Testis (tissue), 3 donors: Measurements from ENCODE around the gene HK1. TPM values are rescaled to one million over a fixed set of nuclear protein-coding genes. Genes with fewer than 3 reads are reported as not detected.

Experiments used
- DNase-seq: peaks from one replicate; pipeline ENCODE4 v3.0.0-alpha.2; 2019
- H3K27ac ChIP-seq, 2 donors: fragments of 200-600 bp; sonication (generic); one replicate each; pipeline ENCODE4 v1.5.1; 2019
- H3K27me3 ChIP-seq: fragments of 200-600 bp; sonication (generic); one replicate; pipeline ENCODE4 v1.5.1; 2019
- H3K36me3 ChIP-seq: fragments of 200-600 bp; sonication (generic); one replicate; pipeline ENCODE4 v1.5.1; 2017; ENCODE audit warnings: low read depth; ENCODE audit errors: missing control alignments
- H3K4me1 ChIP-seq: fragments of 200-600 bp; sonication (generic); one replicate; pipeline ENCODE4 v1.5.1; 2019
- H3K4me3 ChIP-seq, 2 donors: fragments of 200-600 bp; sonication (generic); one replicate each; pipeline ENCODE4 v1.5.1; 2017 to 2019
- H3K9me3 ChIP-seq: fragments of 200-600 bp; sonication (generic); one replicate; pipeline ENCODE4 v1.5.1; 2017
- CTCF ChIP-seq, 3 experiments: fragments of 450-650 bp in 2 of 3; fragments of 200-600 bp in 1 of 3; sonication (generic) in 1 of 3; IDR thresholded peaks; one replicate each; pipeline ENCODE4 v1.5.1; 2016 to 2019; ENCODE audit warnings: antibody characterized with exemption in 3 of 3, mild to moderate bottlenecking in 2 of 3, moderate library complexity in 1 of 3
- POLR2A ChIP-seq: fragments of 450-650 bp; IDR thresholded peaks from one replicate; pipeline ENCODE4 v1.6.1; 2017; ENCODE audit warnings: antibody characterized with exemption, mild to moderate bottlenecking, moderate library complexity
- WGBS, 2 donors: methylation state at CpG; one replicate each; pipeline ENCODE4 v1.1.5; 2018; 5-methylcytosine and 5-hydroxymethylcytosine counted together
- intact Hi-C: fragments of 100-400 bp; cut with DNase I; formaldehyde crosslinking; loops from one replicate; pipeline ENCODE4 v1.15.1; 2023; ENCODE audit warnings: low total_unique reads
- polyA plus RNA-seq: library from polyadenylated mRNA; stranded (reverse); fragments of 350-450 nt; fragmentation: Illumina TruSeq; extraction: RNeasy Lipid Tissue Mini Kit (QIAGEN cat#74804); gene quantifications from one replicate; pipeline ENCODE4 v1.2.3, GENCODE V29; 2014; ENCODE audit warnings: low read depth, low replicate concordance; ENCODE audit not compliant: insufficient read depth
- total RNA-seq, 2 donors: library from RNA; depleted of rRNA; stranded (reverse); fragments of >200 nt; gene quantifications; one replicate each; pipeline ENCODE4 v1.2.3, GENCODE V29; 2016

The HK1 gene
- total and polyA plus RNA-seq, 3 donors from 2014 or later = 62.3 to 179 (median 143) TPM

DNA sequence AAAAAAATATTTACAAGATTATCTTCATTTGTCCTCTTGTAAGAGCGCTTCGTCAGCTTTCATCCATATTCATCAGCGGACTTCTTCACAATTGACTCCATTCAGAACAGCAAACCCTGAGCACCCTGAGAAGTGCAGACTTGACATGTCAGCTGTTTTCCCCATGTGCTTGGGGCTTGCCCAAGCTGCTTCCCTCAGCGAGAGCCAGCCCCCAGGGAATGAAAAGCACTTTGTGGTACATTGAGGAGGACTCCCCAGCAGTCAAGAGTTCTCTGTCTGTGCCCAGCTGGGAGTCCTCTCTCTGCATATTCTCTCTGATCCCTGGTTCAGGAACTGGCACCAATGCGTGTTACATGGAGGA is 35.5 kb upstream of the HK1 start:
- H3K9me3 ChIP-seq = no peaks in the 10 kb centered on the region
- no peak overlapping the region for H3K4me3 ChIP-seq
- no peaks in the 10 kb centered on the region for H3K36me3 ChIP-seq
- no peaks in the 10 kb centered on the region for H3K27me3 ChIP-seq
- 80 to 83% methylated on average over 5 of the region's 5 CpGs for WGBS, 2 donors
- no peak overlapping the region for H3K27ac ChIP-seq
- no peak for TF ChIP-seq POLR2A
- TF ChIP-seq CTCF (IDR thresholded peaks at IDR 0.05) = no peak
- intact Hi-C loops = no loop called here
- no peaks in the 10 kb centered on the region for H3K4me1 ChIP-seq
- DNase-seq = no peak

GRCh38 chr10:69243817-69244216 is 34.5 kb upstream of the HK1 start:
- no peak for TF ChIP-seq POLR2A
- TF ChIP-seq CTCF (IDR thresholded peaks at IDR 0.05) = no peak

GRCh38 chr10:69246036-69246435 is 32.3 kb upstream of the HK1 start:
- TF ChIP-seq CTCF (IDR thresholded peaks at IDR 0.05) (no peak), POLR2A (no peak)
- intact Hi-C loops = no loop called here
- H3K27ac ChIP-seq = no peak overlapping the region
- H3K27me3 ChIP-seq = no peaks in the 10 kb centered on the region
- H3K4me3 ChIP-seq = no peak overlapping the region
- no peaks in the 10 kb centered on the region for H3K4me1 ChIP-seq
- H3K9me3 ChIP-seq = no peaks in the 10 kb centered on the region
- H3K36me3 ChIP-seq = no peaks in the 10 kb centered on the region
- no peak for DNase-seq
- WGBS, 2 donors = 86 to 97% methylated on average over 5 of the region's 5 CpGs

More at GRCh38 chr10:69243817-69244216, 34.5 kb upstream of the HK1 start:
- Histone ChIP-seq H3K4me1 (no peaks in the 10 kb centered on the region), H3K27ac (no peak overlapping the region), H3K4me3 (no peak overlapping the region), H3K27me3 (no peaks in the 10 kb centered on the region), H3K36me3 (no peaks in the 10 kb centered on the region), H3K9me3 (no peaks in the 10 kb centered on the region)
- WGBS, 2 donors = 88 to 93% methylated on average over 10 of the region's 10 CpGs
- DNase-seq = no peak
- intact Hi-C loops = no loop called here

DNA sequence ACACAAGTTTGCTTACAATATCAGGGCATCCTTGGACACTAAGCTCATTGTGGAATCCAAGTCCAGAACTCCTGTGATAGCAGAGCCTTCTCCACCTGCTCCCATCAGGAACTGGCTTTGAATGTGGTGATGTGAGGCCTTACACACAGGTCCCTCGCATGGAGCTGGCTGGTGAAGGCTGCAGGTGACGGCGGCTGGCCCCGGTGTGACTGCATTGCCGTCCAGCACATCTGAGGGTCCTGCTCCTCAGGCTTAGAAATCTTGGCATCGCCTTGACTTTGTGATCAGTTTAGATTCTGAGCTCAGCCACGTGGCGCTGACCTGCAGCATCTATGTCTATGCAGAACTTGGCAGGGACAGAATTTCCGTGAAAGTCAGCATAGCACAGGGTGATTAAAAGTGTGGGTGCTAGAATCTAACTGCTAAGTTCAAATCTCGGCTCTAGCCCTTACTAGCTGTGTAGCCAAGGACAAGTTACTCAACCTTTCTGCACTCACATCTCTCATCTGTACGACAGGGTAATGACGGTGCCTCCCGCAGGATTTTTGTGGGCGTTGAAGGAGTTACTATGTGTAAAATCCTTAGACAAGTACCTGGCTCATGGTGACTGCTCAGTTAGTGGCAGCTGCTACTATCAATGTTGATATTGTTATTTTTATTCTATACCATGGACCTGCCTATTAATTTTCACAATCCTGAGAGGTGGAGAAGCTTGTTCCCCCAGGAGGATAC is 31.5 kb upstream of the HK1 start:
- intact Hi-C loops = no loop called here
- no peak overlapping the region for H3K4me3 ChIP-seq
- 86 to 93% methylated on average over 8 to 13 of the region's 14 CpGs for WGBS, 2 donors
- no peak for DNase-seq
- TF ChIP-seq POLR2A (no peak), CTCF (IDR thresholded peaks at IDR 0.05) (no peak)
- H3K9me3 ChIP-seq = no peaks in the 10 kb centered on the region
- no peaks in the 10 kb centered on the region for H3K27me3 ChIP-seq
- H3K27ac ChIP-seq = no peak overlapping the region
- no peaks in the 10 kb centered on the region for H3K36me3 ChIP-seq
- no peaks in the 10 kb centered on the region for H3K4me1 ChIP-seq

DNA sequence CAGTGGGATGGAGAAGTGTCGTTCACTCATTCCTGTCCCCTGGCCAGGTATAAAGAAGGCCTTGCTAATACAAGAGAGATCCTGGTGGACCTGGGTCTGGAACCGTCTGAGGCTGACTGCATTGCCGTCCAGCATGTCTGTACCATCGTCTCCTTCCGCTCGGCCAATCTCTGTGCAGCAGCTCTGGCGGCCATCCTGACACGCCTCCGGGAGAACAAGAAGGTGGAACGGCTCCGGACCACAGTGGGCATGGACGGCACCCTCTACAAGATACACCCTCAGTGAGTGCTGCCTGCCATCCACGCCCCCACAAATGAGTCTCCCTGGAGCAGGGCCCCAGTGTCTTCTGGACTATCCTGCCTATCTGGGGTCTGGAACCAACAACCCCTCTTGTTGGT is 31.0 kb upstream of the HK1 start:
- Histone ChIP-seq H3K27ac (no peak overlapping the region), H3K4me3 (no peak overlapping the region), H3K4me1 (no peaks in the 10 kb centered on the region), H3K27me3 (no peaks in the 10 kb centered on the region), H3K36me3 (no peaks in the 10 kb centered on the region), H3K9me3 (no peaks in the 10 kb centered on the region)
- 83 to 94% methylated on average over 4 to 13 of the region's 13 CpGs for WGBS, 2 donors
- no peak for DNase-seq
- intact Hi-C loops = no loop called here
- TF ChIP-seq CTCF (IDR thresholded peaks at IDR 0.05) (no peak), POLR2A (no peak)
